IPS-NIHi7 (cell line): ENCODE data around the gene NDUFS1.
"Not testable (repeated sequence)": the region's sequence is repeated elsewhere in the genome, so short reads cannot be mapped to it uniquely, and the experiment has no call there.

Experiments used
- DNase-seq: peaks from one replicate; pipeline ENCODE4 v3.0.0; 2012; ENCODE audit warnings: mixed read lengths; ENCODE audit errors: extremely low spot score

NDUFS1 gene

GRCh38 chr2:206159346-206160124, at the start of gene NDUFS1, which contains the start of gene EEF1B2:
TSS of gene NDUFS1 (minus strand) at chr2:206159444. CDS start at chr2:206153678, 5,766 bp downstream.
TSS of gene EEF1B2 (plus strand) at chr2:206159895. CDS start at chr2:206159980, 85 bp downstream.
- DNase-seq, result peak; percentile 98

DNA sequence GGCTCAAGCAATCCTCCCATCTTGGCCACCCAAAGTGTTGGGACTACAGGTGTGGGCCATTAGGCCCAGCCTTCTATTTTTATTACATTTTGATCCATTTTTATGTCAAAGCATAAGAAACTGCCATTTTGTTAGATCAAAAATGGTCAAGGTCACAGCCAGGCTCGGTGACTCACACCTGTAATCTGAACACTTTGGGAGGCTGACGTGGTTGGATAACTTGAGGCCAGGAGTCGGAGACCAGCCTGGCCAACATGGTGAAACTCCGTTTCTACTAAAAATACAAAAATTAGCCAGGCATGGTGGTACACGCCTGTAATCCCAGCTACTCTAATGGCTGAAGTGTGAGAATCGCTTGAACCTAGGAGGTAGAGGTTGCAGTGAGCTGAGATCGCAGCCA, 49.7 kb upstream of the NDUFS1 start:
- no peak for DNase-seq

GRCh38 chr2:206207316-206207715, 48.1 kb upstream of the NDUFS1 start:
- DNase-seq, result not testable (repeated sequence)

GRCh38 chr2:206204710-206205109, 45.5 kb upstream of the NDUFS1 start:
- no peak for DNase-seq

DNA sequence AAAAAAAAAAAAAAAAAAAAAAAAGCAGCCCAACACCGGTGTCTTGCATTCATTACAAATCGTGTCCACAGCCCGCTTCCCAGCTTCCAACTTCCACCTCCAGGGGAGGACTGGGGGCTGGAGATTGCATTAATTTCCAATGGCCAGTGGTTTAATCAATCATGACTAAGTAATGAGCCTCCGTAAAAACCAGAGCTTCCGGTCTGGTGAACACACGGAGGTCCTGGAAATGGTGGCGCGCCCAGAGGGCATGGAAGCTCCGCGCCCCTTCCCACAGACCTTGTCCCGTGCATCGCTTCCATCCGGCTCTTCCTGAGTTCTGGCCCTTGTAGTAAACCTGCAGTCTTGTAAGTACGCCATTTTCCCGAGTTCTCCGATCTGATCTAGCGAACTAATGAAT, 44.1 kb upstream of the NDUFS1 start:
- DNase-seq, result no peak

DNA sequence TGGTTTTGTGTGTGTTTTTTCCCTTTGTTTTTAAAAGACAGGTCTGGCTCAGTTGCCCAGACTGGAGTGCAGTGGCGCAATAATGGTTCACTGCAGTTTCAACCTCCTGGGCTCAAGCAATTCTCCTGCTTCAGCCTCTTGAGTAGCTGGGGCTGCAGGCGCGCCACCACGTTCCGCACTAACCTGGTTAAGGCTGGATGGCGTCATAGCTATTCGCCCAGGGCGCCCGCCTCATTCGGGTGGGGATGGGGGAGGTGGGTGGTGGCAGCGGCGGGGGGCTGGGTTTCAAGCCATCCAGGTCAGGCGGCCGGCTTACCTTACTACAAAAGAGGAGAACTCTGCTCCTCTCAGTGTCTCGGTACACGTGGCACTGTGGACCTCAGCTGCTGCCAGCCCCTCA, 43.2 kb upstream of the NDUFS1 start:
- DNase-seq, result no peak

DNA sequence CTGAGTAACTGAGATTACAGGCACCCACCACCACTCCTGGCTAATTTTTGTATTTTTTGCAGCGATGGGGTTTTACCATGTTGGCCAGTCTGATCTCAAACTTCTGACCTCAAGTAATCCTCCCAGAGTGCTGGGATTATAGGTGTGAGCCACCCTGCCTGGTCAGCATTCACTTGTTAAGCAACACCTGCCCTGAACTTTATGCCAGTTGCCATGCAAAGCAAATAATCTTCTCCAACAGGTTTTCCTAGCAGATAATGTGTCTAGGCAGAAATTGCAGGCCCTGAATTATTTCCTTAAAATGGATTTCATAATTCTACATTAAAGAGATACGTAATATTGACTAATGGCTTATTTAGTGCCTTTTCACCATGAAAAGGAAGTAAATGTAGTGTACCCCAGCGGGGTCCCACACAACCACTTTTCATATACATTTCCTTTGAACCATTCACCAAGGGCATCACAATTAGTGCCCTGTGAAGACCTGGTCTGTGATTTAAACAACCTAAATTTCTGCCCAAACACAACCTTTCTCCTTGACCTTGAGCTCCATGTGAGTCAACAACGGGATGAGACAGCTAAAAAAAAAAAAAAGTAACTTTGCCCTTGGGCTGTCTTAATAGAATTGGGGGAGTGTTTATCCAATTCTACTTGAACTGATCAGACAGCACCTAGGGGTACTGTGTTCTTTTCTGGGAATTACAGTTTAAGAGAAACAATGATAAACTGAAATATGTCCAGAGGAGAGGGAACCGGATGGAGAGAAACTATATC, 42.0 kb upstream of the NDUFS1 start:
- no peak for DNase-seq

GRCh38 chr2:206198677-206199076, 39.4 kb upstream of the NDUFS1 start:
- no peak for DNase-seq

- no peak for DNase-seq
Observed at GRCh38 chr2:206193671-206194357, 34.6 kb upstream of the NDUFS1 start.

DNA sequence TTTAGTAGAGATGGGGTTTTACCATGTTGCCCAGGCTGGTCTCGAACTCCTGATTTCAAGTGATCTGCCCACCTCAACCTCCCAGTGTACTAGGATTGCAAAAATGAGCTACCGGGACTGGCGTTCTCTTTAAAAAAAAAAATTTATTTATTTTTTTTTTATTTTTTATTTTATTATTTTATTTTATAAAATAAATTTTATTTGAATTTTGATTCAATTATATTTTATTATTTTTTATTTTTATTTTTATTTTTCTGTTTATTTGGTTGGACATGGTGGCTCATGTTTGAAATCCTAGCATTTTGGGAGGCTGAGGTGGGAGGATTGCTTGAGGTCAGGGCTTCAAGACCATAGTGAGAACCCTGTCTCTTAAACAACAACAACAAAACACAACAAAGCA, 32.9 kb upstream of the NDUFS1 start:
- DNase-seq, result no peak

DNA sequence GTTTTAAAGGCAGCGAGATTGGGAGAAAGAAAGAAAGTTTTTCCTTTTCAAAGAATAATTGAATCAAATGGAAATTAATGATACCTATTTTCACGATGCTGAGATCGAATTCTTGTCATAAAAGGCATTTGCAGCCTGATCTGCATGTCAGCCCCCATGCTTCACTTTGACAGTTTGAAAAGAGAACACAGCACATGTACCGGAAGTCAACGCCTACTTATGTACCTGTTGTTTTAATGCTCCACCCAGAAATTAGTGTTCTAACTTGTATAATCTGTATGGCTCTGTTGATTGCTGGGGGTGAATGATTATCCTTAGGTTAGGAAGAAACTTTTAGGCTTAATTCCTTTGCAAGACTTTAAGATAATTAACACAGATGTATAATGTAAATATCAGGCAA, 31.4 kb upstream of the NDUFS1 start:
- DNase-seq, result no peak

DNA sequence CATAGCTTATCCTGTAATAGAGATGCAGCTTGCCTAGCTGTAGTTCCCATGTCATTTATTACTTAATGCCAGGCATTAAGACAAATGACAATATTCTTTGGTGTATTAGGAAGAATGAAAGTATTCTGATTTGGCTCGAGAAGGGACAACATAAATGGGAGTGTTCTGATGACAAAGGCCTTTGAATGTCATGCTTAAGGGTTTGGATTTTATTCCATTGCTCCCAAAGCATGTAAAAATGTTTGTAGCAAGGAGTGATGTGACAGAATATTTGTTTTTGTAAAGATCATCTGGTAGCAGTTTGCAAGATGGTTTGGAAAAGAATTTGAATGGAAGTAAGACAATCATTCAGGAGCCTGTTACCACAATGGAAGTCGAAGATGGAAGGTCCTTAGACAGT, 30.9 kb upstream of the NDUFS1 start:
- DNase-seq, result no peak

GRCh38 chr2:206189691-206190090, 30.4 kb upstream of the NDUFS1 start:
- no peak for DNase-seq

GRCh38 chr2:206181526-206181925, 22.3 kb upstream of the NDUFS1 start:
- DNase-seq, result not testable (repeated sequence)

DNA sequence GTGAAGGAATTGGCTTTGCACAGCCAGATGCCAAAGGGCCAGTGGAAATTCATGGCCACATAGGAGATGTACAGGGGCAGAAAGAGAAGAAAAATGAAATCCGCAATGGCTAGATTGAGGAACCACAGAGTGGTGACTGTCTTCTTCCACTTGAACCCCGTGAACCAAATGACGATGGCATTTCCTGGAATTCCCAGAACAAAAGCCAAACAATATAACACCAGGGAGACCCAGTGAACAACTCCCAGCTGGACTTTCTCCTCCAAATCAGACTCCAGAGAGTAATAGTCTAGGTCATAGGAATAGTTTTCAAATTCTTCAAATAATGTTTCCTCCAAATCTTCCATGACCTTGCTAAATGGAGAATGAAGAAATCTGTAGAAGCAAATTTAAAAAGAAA, 17.7 kb upstream of the NDUFS1 start:
- no peak for DNase-seq

- DNase-seq, result no peak
Observed at GRCh38 chr2:206176121-206176520, 16.9 kb upstream of the NDUFS1 start.

GRCh38 chr2:206173147-206173546, 13.9 kb upstream of the NDUFS1 start:
- no peak for DNase-seq

DNA sequence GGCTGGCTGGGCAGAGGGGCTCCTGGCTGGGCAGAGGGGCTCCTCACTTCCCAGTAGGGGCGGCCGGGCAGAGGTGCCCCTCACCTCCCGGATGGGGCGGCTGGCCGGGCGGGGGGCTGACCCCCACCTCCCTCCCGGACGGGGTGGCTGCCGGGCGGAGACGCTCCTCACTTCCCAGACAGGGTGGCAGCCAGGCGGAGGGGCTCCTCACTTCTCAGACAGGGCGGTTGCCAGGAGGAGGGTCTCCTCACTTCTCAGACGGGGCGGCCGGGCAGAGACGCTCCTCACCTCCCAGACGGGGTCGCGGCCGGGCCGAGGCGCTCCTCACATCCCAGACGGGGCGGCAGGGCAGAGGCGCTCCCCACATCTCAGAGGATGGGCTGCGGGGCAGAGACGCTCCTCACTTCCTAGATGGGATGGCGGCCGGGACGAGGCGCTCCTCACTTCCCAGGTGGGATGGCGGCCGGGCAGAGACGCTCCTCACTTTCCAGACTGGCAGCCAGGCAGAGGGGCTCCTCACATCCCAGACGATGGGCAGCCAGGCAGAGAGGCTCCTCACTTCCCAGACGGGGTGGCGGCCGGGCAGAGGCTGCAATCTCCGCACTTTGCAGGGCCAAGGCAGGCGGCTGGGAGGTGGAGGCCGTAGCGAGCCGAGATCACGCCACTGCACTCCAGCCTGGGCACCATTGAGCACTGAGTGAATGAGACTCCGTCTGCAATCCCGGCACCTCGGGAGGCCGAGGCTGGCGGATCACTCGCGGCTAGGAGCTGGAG, 12.6 kb upstream of the NDUFS1 start:
- not testable (repeated sequence) for DNase-seq

- not testable (repeated sequence) for DNase-seq
Observed at GRCh38 chr2:206168230-206168629, 9.0 kb upstream of the NDUFS1 start.

GRCh38 chr2:206164261-206164862, 5.1 kb upstream of the NDUFS1 start:
- peak; percentile 31 for DNase-seq

DNA sequence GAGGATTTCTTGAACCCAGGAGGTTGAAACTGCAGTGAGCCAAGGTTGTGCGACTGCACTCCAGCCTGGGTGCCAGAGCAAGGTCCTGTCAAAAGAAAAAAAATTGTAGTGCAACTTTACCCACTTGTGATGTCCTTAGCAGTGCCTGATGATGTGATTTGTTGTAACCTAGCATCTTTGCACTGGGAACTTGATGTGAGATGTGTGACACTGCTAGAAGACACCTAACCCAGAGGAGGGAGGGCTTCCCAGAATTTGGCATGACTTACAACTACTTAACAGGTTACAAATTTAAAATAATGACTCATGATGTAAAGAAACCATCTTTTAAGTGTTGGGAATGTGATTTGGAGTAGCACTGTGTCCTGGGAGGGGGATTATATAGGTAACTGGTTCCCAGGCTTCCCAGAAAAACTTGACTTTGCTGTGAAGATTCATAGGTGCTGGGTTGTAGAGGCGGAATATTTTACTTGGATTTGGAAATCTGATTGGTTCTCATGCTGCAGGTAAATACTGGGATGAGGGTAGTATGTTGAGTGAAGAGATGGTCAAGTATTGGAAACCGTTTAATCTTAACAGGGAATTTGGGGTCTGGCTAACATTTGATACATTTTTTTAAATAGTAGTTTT, 4.1 kb upstream of the NDUFS1 start:
- no peak for DNase-seq
